CD14-positive monocyte (primary cell): Measurements from ENCODE around the gene RASSF1. TPM values are rescaled to one million over a fixed set of nuclear protein-coding genes. Genes with fewer than 3 reads are reported as not detected.
A peak's percentile ranks its signal among the peaks of the same experiment; 100 is the strongest.
"Not testable (repeated sequence)": the region's sequence is repeated elsewhere in the genome, so short reads cannot be mapped to it uniquely, and the experiment has no call there.

Experiments
- DNase-seq, 3 donors: peaks; one replicate each; pipeline ENCODE4 v3.0.0-alpha.2; 2011 to 2022
- H2AFZ ChIP-seq: 2 replicates; pipeline ENCODE4 v1.6.0; 2012; ENCODE audit warnings: mild to moderate bottlenecking, low read depth, low read length, inconsistent platforms; ENCODE audit not compliant: insufficient read depth, poor library complexity, severe bottlenecking
- H3K27ac ChIP-seq, 2 donors: 1 replicate in 1 of 2; 2 replicates in 1 of 2; pipeline ENCODE4 v1.5.1; 2012 to 2013; ENCODE audit warnings: low read length in 2 of 2, control low read depth in 1 of 2, inconsistent platforms in 1 of 2, low read depth in 1 of 2, mild to moderate bottlenecking in 1 of 2
- H3K27me3 ChIP-seq, 2 donors: one replicate each; pipeline versions ENCODE4 v1.6.0 to v1.6.1; 2011 to 2013; ENCODE audit warnings: low read length in 2 of 2; ENCODE audit not compliant: control insufficient read depth in 2 of 2, insufficient read depth in 2 of 2
- H3K36me3 ChIP-seq, 2 donors: replicated peaks in 1 of 2; 1 replicate in 1 of 2; 2 replicates in 1 of 2; pipeline versions ENCODE4 v1.5.1 to v1.6.1; 2012 to 2013; ENCODE audit warnings: low read length in 2 of 2, control low read depth in 1 of 2, inconsistent platforms in 1 of 2, mild to moderate bottlenecking in 1 of 2; ENCODE audit not compliant: insufficient read depth in 2 of 2, control insufficient read depth in 1 of 2
- H3K4me1 ChIP-seq, 2 donors: 1 replicate in 1 of 2; 2 replicates in 1 of 2; pipeline versions ENCODE4 v1.5.1 to v1.6.1; 2012 to 2013; ENCODE audit warnings: low read length in 2 of 2, control low read depth in 1 of 2, inconsistent platforms in 1 of 2, mild to moderate bottlenecking in 1 of 2, moderate library complexity in 1 of 2; ENCODE audit not compliant: insufficient read depth in 2 of 2, control insufficient read depth in 1 of 2
- H3K4me2 ChIP-seq: replicated peaks from 2 replicates; pipeline ENCODE3; 2012; ENCODE audit warnings: low read length, moderate library complexity, mild to moderate bottlenecking; ENCODE audit not compliant: poor library complexity, severe bottlenecking; ENCODE audit errors: extremely low read depth
- H3K4me3 ChIP-seq, 3 experiments: fragments of 200-600 bp in 1 of 3; sonication (generic) in 1 of 3; replicated peaks in 1 of 3; 1 replicate in 2 of 3; 2 replicates in 1 of 3; pipeline ENCODE4 v1.5.1; 2011 to 2013; ENCODE audit warnings: low read length in 3 of 3, mild to moderate bottlenecking in 3 of 3, control low read depth in 2 of 3, low read depth in 2 of 3, inconsistent platforms in 1 of 3, moderate library complexity in 1 of 3
- H3K79me2 ChIP-seq: 2 replicates; pipeline ENCODE4 v1.6.0; 2012; ENCODE audit warnings: mild to moderate bottlenecking, control low read depth, inconsistent platforms, low read length, moderate library complexity; ENCODE audit not compliant: insufficient read depth
- H3K9ac ChIP-seq: 2 replicates; pipeline ENCODE4 v1.6.0; 2017; ENCODE audit warnings: low read length, mild to moderate bottlenecking; ENCODE audit not compliant: insufficient read depth, poor library complexity, severe bottlenecking
- H3K9me3 ChIP-seq, 2 donors: replicated peaks in 1 of 2; 1 replicate in 1 of 2; 2 replicates in 1 of 2; pipeline versions ENCODE4 v1.5.1 to v1.6.1; 2012 to 2013; ENCODE audit warnings: low read length in 2 of 2, control low read depth in 1 of 2; ENCODE audit not compliant: control insufficient read depth in 1 of 2, insufficient read depth in 1 of 2
- H4K20me1 ChIP-seq: 2 replicates; pipeline ENCODE4 v1.6.0; 2012; ENCODE audit warnings: mild to moderate bottlenecking, low read length, control low read depth, moderate library complexity; ENCODE audit not compliant: insufficient read depth
- H3K27ac Mint-ChIP-seq, 7 donors: one replicate each; pipeline ENCODE4 v1.8.0; 2020; ENCODE audit warnings: mild to moderate bottlenecking in 7 of 7, mixed read lengths in 7 of 7, moderate library complexity in 6 of 7, inconsistent platforms in 2 of 7
- H3K27me3 Mint-ChIP-seq, 3 donors: one replicate each; pipeline ENCODE4 v1.8.0; 2021 to 2022; ENCODE audit warnings: low read depth in 3 of 3, mild to moderate bottlenecking in 3 of 3, mixed read lengths in 3 of 3, moderate library complexity in 3 of 3, inconsistent platforms in 1 of 3
- H3K36me3 Mint-ChIP-seq, 2 donors: one replicate each; pipeline ENCODE4 v1.8.0; 2020; ENCODE audit warnings: mixed read lengths in 2 of 2, inconsistent platforms in 1 of 2, mild to moderate bottlenecking in 1 of 2
- H3K4me1 Mint-ChIP-seq: one replicate; pipeline ENCODE4 v1.8.0; 2020; ENCODE audit warnings: mild to moderate bottlenecking, mixed read lengths
- H3K4me3 Mint-ChIP-seq, 2 donors: one replicate each; pipeline ENCODE4 v1.8.0; 2020; ENCODE audit warnings: mild to moderate bottlenecking in 2 of 2, mixed read lengths in 2 of 2, moderate library complexity in 1 of 2
- H3K9me3 Mint-ChIP-seq, 7 donors: one replicate each; pipeline ENCODE4 v1.8.0; 2020 to 2022; ENCODE audit warnings: mixed read lengths in 7 of 7, mild to moderate bottlenecking in 6 of 7, moderate library complexity in 6 of 7, inconsistent platforms in 2 of 7
- CTCF ChIP-seq: fragments of 200-600 bp; IDR thresholded peaks from one replicate; pipeline ENCODE4 v1.8.0; 2022; ENCODE audit warnings: antibody characterized with exemption, mild to moderate bottlenecking
- WGBS: methylation state at CpG from one replicate; pipeline ENCODE4 v1.1.5; 2013; ENCODE audit warnings: missing lambda C conversion rate; ENCODE audit not compliant: insufficient coverage; 5-methylcytosine and 5-hydroxymethylcytosine counted together
- intact Hi-C, 2 donors: fragments of 100-400 bp; cut with micrococcal nuclease; formaldehyde crosslinking; loops; one replicate each; pipeline versions ENCODE4 v1.15.0 to v1.15.1; 2023
- polyA plus RNA-seq, 3 donors: library from polyadenylated mRNA; depleted of rRNA in 1 of 3; unstranded in 2 of 3; stranded (reverse) in 1 of 3; fragments of 300-500 nt in 2 of 3; fragments of >200 nt in 1 of 3; fragmentation: Illumina TruSeq in 2 of 3; gene quantifications; 1 replicate in 2 of 3; 2 replicates in 1 of 3; pipeline ENCODE4 v1.2.3, GENCODE V29; 2012 to 2021

Gene RASSF1
- polyA plus RNA-seq, 3 donors = 16.0 to 229 (median 24.0) TPM

DNA sequence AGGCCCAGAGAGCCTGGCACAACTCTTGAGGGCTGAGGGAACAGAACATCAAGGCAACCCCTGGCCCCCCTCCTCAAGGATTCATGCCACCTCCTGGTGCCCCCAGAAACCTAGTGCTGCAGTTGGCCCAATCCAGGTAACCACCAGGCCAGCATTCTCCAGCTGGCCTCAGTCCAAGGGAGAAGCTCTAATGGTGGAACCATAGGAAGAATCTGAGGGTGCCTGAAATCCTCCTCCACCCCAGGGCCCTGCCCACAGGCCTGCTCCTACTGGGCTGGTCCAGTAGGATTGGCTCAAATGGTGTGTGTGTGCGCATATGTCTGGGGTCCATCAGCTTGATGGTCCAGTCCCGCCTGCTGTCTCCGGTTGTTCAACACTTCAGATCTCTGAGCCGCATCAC lies 25.8 kb downstream of the RASSF1 start:
- no CpG with 5 or more reads among the region's 4 CpGs for WGBS
- Histone ChIP-seq H2AFZ (no peak overlapping the region), H3K9ac (no peak overlapping the region), H4K20me1 (no peaks in the 10 kb centered on the region), H3K4me1 (peaks cover 27 to 35% of the 10 kb centered on the region in 2 donors), H3K27me3 (no peaks in the 10 kb centered on the region), H3K4me3 (no peak overlapping the region), H3K79me2 (peaks cover 14% of the 10 kb centered on the region), H3K27ac (no peak overlapping the region), H3K36me3 (peaks cover 0 to 27% of the 10 kb centered on the region in 2 donors), H3K4me2 (no peak overlapping the region), H3K9me3 (no peaks in the 10 kb centered on the region)
- H3K36me3 Mint-ChIP-seq = peaks cover 24 to 33% of the 10 kb centered on the region in 2 donors
- H3K4me1 Mint-ChIP-seq = peaks cover 38% of the 10 kb centered on the region
- DNase-seq = no peak
- peaks cover 0 to 4% (median 0%) of the 10 kb centered on the region in 7 donors for H3K9me3 Mint-ChIP-seq
- H3K4me3 Mint-ChIP-seq = no peak overlapping the region
- H3K27me3 Mint-ChIP-seq = peaks cover 0 to 5% (median 0%) of the 10 kb centered on the region in 3 donors
- intact Hi-C loops = no loop called here
- TF ChIP-seq CTCF = no peak
- H3K27ac Mint-ChIP-seq = no peak overlapping the region

- Histone ChIP-seq H3K9ac (no peak overlapping the region), H3K79me2 (peaks cover 11% of the 10 kb centered on the region), H4K20me1 (no peaks in the 10 kb centered on the region), H3K36me3 (peaks cover 0 to 23% of the 10 kb centered on the region in 2 donors), H2AFZ (no peak overlapping the region), H3K27ac (no peak overlapping the region), H3K4me1 (peaks cover 23 to 30% of the 10 kb centered on the region in 2 donors), H3K27me3 (no peaks in the 10 kb centered on the region), H3K4me2 (no peak overlapping the region), H3K9me3 (no peaks in the 10 kb centered on the region), H3K4me3 (no peak overlapping the region)
- Mint-ChIP-seq H3K4me3 (no peak overlapping the region), H3K4me1 (peaks cover 33% of the 10 kb centered on the region), H3K27ac (peak overlapping the region in 2 of 7 donors; percentile 57 to 75), H3K9me3 (peaks cover 0 to 5% (median 0%) of the 10 kb centered on the region in 7 donors), H3K36me3 (peaks cover 22 to 34% of the 10 kb centered on the region in 2 donors), H3K27me3 (peaks cover 0 to 4% (median 0%) of the 10 kb centered on the region in 3 donors)
- TF ChIP-seq CTCF = no peak
- no peak for DNase-seq
- intact Hi-C loops = no loop called here
- 73% methylated on average over 1 of the region's 3 CpGs for WGBS
Measured at GRCh38 chr3:50314342-50314741, 26.3 kb downstream of the RASSF1 start.

GRCh38 chr3:50312041-50312440 lies 28.6 kb downstream of the RASSF1 start:
- no CpG with 5 or more reads among the region's 32 CpGs for WGBS
- H3K27ac ChIP-seq = not testable (repeated sequence)

More at GRCh38 chr3:50312041-50312440, 28.6 kb downstream of the RASSF1 start:
- DNase-seq, H4K20me1 ChIP-seq, H3K27ac Mint-ChIP-seq, H3K4me3 Mint-ChIP-seq, H3K9ac ChIP-seq, H3K4me3 ChIP-seq, H3K27me3 Mint-ChIP-seq, H3K4me1 ChIP-seq, H3K79me2 ChIP-seq, H3K27me3 ChIP-seq, H2AFZ ChIP-seq, intact Hi-C loops, H3K4me2 ChIP-seq: not testable (repeated sequence)
- H3K36me3 Mint-ChIP-seq = peaks cover 19 to 29% of the 10 kb centered on the region in 2 donors
- Histone ChIP-seq H3K36me3 (peaks cover 0 to 15% of the 10 kb centered on the region in 2 donors), H3K9me3 (peaks cover 0 to 21% of the 10 kb centered on the region in 2 donors)
- H3K4me1 Mint-ChIP-seq = peaks cover 13% of the 10 kb centered on the region
- peaks cover 0 to 24% (median 15%) of the 10 kb centered on the region in 7 donors for H3K9me3 Mint-ChIP-seq
